Esophagus muscularis mucosa (tissue), 4 donors: Measurements from ENCODE around the gene MEMO1.

Experiments used
- CTCF ChIP-seq, 3 experiments: fragments of 200-600 bp in 2 of 3; fragments of 450-650 bp in 1 of 3; sonication (generic) in 2 of 3; IDR thresholded peaks; one replicate each; pipeline ENCODE4 v1.5.1; 2017 to 2019; ENCODE audit warnings: antibody characterized with exemption in 3 of 3, mild to moderate bottlenecking in 2 of 3, moderate library complexity in 1 of 3
- EP300 ChIP-seq: sonication (generic); formaldehyde crosslinking; IDR thresholded peaks from one replicate; pipeline ENCODE4 v1.6.1; 2017; ENCODE audit warnings: antibody characterized with exemption
- POLR2A ChIP-seq: fragments of 450-650 bp; IDR thresholded peaks from one replicate; pipeline ENCODE4 v1.6.1; 2017; ENCODE audit warnings: antibody characterized with exemption, moderate library complexity, mild to moderate bottlenecking, low read depth

- TF ChIP-seq CTCF (IDR thresholded peaks at IDR 0.05): no peak
- peak; percentile 69 for TF ChIP-seq POLR2A
- TF ChIP-seq EP300: no peak
Observed at GRCh38 chr2:32010670-32011484, at the start of gene MEMO1.
